ENCODE results near the gene HIPK2.
A peak's percentile ranks its signal among the peaks of the same experiment; 100 is the strongest.

The HIPK2 gene

DNA sequence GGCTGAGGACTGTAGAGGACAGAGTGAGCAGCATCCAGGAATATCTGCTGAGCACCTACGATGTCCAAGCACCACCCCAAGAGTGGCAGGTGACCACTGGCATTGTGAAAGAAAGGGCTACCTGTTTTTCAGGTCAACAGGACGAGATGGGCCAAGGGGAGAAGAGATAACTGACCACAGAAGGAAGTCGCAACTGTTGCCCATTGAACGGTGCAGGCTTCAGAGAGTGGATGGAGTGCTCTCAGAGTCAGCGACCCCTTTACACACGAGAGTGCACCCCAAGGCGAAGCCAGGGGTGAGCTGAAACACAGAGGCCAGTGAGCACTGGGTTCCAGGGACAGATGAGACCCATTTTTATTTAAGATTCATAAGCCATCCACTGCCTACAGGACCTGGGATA lies 42.3 kb downstream of the HIPK2 start:
- H3K27ac ChIP-seq: no peak overlapping the region
- TF ChIP-seq, protein P1, sequence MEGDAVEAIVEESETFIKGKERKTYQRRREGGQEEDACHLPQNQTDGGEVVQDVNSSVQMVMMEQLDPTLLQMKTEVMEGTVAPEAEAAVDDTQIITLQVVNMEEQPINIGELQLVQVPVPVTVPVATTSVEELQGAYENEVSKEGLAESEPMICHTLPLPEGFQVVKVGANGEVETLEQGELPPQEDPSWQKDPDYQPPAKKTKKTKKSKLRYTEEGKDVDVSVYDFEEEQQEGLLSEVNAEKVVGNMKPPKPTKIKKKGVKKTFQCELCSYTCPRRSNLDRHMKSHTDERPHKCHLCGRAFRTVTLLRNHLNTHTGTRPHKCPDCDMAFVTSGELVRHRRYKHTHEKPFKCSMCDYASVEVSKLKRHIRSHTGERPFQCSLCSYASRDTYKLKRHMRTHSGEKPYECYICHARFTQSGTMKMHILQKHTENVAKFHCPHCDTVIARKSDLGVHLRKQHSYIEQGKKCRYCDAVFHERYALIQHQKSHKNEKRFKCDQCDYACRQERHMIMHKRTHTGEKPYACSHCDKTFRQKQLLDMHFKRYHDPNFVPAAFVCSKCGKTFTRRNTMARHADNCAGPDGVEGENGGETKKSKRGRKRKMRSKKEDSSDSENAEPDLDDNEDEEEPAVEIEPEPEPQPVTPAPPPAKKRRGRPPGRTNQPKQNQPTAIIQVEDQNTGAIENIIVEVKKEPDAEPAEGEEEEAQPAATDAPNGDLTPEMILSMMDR (conservative IDR thresholded peaks at IDR 0.05): no peak

DNA sequence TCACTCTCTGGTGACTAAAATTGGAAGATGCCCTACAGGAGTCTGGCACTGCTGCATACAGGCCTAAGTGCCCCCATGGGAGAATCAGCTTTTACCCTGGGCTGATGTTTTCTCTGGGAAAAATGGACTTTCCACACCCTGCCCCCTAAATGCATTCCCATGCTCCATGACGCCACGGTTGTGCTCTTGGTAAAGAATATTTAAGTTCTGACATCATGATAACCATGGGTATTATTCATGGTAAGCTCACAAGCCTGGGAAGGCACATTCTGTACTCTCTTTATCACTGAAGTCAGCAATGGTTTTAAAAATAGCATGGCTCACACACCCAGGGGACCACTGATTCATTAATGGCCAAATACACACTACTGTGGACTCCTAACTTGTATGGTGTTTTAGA lies 43.4 kb downstream of the HIPK2 start:
- peak overlapping the region; percentile 76; the same call in 1 of the 2 replicates for H3K27ac ChIP-seq
- TF ChIP-seq, protein P1 (conservative IDR thresholded peaks at IDR 0.05): no peak

DNA sequence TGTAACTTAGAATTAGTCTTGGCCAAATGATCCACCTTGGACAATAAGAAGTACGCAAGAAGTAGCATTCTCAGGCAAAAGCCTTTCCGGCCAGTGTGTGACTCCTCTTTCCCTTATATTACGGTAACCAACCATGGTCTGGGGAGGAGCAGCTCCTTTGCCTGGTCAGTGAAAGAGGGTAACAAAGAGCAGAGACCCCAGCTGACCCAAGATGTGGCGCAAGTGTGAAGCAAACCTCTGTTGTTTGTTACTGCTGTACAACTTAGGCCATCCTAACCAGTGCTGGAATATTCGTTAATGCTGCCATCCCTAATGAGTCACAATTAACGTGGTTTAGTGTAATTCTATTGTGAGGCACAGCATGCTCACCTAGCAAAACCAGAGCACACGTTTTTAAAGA lies 44.0 kb downstream of the HIPK2 start:
- TF ChIP-seq, protein P1 (conservative IDR thresholded peaks at IDR 0.05): no peak
- peak overlapping the region; percentile 76 for H3K27ac ChIP-seq

DNA sequence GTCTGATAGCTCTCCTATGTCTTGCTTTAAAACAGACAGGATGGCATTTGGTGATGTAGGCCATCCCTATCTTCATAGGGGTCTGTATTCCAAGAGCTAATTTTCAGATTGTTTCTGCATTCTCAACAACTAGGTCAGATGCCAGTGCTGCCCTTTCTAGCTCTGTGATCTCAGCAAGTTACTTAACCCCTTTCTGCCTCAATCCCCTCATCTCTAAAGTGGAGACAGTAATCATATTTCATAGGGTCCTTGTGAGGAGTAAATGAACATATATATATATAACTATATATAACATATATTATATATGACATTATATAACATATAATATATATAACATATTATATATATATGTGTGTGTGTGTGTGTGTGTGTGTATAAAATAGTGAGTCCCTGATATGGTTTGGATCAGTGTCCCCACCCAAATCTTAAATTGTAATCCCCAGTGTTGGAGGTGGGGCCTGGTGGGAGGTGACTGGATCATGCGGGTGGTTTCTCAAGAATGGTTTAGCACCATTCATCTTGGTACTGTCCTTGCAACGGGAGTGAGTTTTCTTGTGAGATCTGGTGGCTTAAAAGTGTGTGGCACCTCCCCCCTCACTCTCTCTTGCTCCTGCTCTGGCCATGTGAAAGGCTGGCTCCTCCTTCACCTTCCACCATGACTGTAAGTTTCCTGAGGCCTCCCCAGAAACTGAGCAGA lies 45.2 kb downstream of the HIPK2 start:
- TF ChIP-seq, protein P1 (conservative IDR thresholded peaks at IDR 0.05): no peak
- peak overlapping the region; percentile 76 for H3K27ac ChIP-seq

DNA sequence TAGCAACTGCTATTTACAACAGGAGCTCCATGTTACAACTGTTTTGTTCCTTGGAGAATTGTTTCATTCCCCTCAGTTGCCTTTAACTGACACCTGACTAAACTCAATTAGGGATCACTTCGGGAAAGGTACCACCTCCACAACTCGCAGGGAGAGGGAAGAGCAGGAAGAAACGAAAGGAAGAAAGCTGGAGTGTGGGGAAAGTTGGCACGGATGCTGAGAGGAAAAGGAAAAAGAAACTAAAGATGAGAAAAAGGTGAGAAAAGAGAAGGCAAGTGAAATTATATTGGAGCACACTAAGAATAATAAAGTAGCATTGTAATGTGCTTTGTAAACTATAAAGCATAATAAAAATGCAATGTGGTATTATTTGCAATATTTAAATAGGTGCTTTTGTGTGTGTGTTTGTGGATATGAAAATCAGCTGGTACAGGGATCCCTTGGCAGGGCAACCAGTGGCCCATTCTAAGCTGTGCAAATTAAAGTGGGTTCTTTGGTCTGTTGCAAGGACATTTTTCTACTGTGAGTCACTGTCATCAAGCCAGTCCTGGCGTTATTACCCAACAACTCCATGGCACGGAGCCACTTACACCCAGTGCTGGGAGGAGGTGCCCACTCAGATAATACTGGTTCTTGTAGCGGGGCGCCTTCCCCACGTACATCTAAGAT lies 45.9 kb downstream of the HIPK2 start:
- TF ChIP-seq, protein P1 (conservative IDR thresholded peaks at IDR 0.05): no peak
- peak overlapping the region; percentile 76 for H3K27ac ChIP-seq

DNA sequence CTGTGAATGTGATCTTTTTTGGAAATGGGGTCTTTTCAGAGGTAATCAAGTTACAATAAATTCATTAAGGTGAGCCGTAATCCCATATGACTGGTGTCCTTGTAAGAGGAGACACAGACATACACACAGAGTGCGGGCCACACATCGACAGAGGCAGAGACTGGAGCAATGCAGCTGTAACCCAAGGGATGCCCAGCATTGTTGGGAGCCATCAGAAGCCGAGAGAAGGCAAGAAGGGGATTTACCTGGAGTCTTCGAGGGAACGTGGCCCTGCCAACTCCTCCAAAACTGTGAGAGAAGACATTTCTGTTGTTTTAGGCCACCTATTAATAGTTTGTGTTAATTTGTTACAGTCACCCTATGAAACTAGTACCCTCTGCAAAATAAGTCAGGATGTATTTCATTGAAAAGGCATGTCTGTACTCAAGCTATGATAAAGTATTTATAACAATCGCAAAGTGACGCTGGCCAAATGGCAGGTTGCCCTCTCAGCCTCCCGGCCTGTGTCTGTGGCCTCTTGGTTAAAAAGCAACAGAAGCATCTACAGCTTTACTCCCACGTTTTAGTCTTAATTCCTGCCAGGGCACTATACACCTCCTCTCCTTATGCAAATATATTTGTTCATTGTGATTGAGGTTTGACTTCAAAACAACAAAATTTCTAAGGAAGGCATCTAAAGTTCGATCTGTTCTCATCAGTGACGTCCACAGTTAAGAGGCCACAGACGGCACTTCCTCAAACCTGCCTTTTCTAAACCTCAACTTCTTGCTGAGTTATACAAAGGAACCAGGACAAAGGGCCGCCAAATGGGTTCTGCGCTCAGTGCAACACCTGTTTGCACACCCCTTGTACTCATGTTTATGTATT lies 46.8 kb downstream of the HIPK2 start:
- TF ChIP-seq, protein P1 (conservative IDR thresholded peaks at IDR 0.05): no peak
- H3K27ac ChIP-seq: peak overlapping the region; percentile 76

DNA sequence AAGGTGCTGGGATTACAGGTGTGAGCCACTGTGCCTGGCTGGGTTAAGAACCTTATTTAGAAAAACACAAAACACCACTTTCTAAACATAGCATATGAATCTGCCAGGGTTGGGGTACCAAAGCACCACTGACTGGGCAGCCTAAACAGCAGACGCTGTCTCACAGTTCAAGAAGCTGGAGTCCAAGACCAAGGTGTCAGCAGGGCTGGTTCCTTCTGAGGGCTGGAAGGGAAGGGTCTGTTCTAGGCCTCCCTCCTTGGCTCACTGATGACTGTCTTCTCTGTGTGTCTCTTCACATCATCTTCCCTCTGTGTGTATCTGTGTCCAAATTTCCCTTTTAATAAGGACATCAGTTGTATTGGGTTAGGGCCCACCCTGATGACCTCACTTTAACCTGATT lies 49.6 kb downstream of the HIPK2 start:
- TF ChIP-seq, protein P1 (conservative IDR thresholded peaks at IDR 0.05): no peak
- H3K27ac ChIP-seq: no peak overlapping the region; the same call in 1 of the 2 replicates
